Measurements from ENCODE around the gene DLG1. TPM values are rescaled to one million over a fixed set of nuclear protein-coding genes. Genes with fewer than 3 reads are reported as not detected.

DLG1 gene
- total and polyA plus RNA-seq, 2 experiments from 2014 or later: 27.6 to 98.0 TPM

GRCh38 chr3:197006446-197006845, 292.0 kb downstream of the DLG1 start:
- no peaks in the 10 kb centered on the region; the same call in 1 of the 2 replicates for H3K4me1 ChIP-seq (ENCODE audit: insufficient read depth)
- H4K20me1 ChIP-seq (replicated peaks; ENCODE audit: insufficient read depth): no peaks in the 10 kb centered on the region
- no peak overlapping the region for H3K27ac ChIP-seq (ENCODE audit: low read depth)
- H3F3A ChIP-seq (replicated peaks; ENCODE audit: low read depth): peaks cover 3% of the 10 kb centered on the region; the same call in 1 of the 2 replicates
- H3K27me3 ChIP-seq (ENCODE audit: insufficient read depth): peaks cover 30% of the 10 kb centered on the region
- peaks cover 8% of the 10 kb centered on the region for H3K4me1 Mint-ChIP-seq
- no peak overlapping the region for H3K27ac Mint-ChIP-seq
- no peaks in the 10 kb centered on the region for H3K9me2 ChIP-seq (ENCODE audit: insufficient read depth)
- ATAC-seq (no peak), DNase-seq (ENCODE audit: low spot score) (no peak)
- H3K27me3 Mint-ChIP-seq (ENCODE audit: insufficient read depth, low read depth, poor library complexity): peaks cover 23% of the 10 kb centered on the region
- no peak overlapping the region for H2AFZ ChIP-seq
- no peak for TF ChIP-seq REST (IDR thresholded peaks at IDR 0.05; ENCODE audit: unreplicated experiment)
- TF ChIP-seq, protein P1, sequence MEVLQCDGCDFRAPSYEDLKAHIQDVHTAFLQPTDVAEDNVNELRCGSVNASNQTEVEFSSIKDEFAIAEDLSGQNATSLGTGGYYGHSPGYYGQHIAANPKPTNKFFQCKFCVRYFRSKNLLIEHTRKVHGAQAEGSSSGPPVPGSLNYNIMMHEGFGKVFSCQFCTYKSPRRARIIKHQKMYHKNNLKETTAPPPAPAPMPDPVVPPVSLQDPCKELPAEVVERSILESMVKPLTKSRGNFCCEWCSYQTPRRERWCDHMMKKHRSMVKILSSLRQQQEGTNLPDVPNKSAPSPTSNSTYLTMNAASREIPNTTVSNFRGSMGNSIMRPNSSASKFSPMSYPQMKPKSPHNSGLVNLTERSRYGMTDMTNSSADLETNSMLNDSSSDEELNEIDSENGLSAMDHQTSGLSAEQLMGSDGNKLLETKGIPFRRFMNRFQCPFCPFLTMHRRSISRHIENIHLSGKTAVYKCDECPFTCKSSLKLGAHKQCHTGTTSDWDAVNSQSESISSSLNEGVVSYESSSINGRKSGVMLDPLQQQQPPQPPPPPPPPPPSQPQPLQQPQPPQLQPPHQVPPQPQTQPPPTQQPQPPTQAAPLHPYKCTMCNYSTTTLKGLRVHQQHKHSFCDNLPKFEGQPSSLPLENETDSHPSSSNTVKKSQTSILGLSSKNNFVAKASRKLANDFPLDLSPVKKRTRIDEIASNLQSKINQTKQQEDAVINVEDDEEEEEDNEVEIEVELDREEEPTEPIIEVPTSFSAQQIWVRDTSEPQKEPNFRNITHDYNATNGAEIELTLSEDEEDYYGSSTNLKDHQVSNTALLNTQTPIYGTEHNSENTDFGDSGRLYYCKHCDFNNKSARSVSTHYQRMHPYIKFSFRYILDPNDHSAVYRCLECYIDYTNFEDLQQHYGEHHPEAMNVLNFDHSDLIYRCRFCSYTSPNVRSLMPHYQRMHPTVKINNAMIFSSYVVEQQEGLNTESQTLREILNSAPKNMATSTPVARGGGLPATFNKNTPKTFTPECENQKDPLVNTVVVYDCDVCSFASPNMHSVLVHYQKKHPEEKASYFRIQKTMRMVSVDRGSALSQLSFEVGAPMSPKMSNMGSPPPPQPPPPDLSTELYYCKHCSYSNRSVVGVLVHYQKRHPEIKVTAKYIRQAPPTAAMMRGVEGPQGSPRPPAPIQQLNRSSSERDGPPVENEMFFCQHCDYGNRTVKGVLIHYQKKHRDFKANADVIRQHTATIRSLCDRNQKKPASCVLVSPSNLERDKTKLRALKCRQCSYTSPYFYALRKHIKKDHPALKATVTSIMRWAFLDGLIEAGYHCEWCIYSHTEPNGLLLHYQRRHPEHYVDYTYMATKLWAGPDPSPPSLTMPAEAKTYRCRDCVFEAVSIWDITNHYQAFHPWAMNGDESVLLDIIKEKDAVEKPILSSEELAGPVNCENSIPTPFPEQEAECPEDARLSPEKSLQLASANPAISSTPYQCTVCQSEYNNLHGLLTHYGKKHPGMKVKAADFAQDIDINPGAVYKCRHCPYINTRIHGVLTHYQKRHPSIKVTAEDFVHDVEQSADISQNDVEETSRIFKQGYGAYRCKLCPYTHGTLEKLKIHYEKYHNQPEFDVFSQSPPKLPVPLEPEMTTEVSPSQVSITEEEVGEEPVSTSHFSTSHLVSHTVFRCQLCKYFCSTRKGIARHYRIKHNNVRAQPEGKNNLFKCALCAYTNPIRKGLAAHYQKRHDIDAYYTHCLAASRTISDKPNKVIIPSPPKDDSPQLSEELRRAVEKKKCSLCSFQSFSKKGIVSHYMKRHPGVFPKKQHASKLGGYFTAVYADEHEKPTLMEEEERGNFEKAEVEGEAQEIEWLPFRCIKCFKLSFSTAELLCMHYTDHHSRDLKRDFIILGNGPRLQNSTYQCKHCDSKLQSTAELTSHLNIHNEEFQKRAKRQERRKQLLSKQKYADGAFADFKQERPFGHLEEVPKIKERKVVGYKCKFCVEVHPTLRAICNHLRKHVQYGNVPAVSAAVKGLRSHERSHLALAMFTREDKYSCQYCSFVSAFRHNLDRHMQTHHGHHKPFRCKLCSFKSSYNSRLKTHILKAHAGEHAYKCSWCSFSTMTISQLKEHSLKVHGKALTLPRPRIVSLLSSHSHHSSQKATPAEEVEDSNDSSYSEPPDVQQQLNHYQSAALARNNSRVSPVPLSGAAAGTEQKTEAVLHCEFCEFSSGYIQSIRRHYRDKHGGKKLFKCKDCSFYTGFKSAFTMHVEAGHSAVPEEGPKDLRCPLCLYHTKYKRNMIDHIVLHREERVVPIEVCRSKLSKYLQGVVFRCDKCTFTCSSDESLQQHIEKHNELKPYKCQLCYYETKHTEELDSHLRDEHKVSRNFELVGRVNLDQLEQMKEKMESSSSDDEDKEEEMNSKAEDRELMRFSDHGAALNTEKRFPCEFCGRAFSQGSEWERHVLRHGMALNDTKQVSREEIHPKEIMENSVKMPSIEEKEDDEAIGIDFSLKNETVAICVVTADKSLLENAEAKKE (CRISPR knock-in tag; IDR thresholded peaks at IDR 0.05): no peak
- TF ChIP-seq CREB1 (CRISPR knock-in tag; IDR thresholded peaks at IDR 0.05; ENCODE audit: low read depth): no peak
- TF ChIP-seq ZNF114 (CRISPR knock-in tag; IDR thresholded peaks at IDR 0.05): no peak
- TF ChIP-seq, protein P2, sequence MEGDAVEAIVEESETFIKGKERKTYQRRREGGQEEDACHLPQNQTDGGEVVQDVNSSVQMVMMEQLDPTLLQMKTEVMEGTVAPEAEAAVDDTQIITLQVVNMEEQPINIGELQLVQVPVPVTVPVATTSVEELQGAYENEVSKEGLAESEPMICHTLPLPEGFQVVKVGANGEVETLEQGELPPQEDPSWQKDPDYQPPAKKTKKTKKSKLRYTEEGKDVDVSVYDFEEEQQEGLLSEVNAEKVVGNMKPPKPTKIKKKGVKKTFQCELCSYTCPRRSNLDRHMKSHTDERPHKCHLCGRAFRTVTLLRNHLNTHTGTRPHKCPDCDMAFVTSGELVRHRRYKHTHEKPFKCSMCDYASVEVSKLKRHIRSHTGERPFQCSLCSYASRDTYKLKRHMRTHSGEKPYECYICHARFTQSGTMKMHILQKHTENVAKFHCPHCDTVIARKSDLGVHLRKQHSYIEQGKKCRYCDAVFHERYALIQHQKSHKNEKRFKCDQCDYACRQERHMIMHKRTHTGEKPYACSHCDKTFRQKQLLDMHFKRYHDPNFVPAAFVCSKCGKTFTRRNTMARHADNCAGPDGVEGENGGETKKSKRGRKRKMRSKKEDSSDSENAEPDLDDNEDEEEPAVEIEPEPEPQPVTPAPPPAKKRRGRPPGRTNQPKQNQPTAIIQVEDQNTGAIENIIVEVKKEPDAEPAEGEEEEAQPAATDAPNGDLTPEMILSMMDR (conservative IDR thresholded peaks at IDR 0.05; ENCODE audit: low read depth in 2 of 2): no peak
- TF ChIP-seq EZH2 (IDR thresholded peaks at IDR 0.05; ENCODE audit: low read depth, unreplicated experiment): no peak
- TF ChIP-seq, protein P3, sequence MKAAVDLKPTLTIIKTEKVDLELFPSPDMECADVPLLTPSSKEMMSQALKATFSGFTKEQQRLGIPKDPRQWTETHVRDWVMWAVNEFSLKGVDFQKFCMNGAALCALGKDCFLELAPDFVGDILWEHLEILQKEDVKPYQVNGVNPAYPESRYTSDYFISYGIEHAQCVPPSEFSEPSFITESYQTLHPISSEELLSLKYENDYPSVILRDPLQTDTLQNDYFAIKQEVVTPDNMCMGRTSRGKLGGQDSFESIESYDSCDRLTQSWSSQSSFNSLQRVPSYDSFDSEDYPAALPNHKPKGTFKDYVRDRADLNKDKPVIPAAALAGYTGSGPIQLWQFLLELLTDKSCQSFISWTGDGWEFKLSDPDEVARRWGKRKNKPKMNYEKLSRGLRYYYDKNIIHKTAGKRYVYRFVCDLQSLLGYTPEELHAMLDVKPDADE (IDR thresholded peaks at IDR 0.05): no peak
- no peak for TF ChIP-seq JUNB (IDR thresholded peaks at IDR 0.05; ENCODE audit: unreplicated experiment)
- no peak for TF ChIP-seq EZH2phosphoT487 (IDR thresholded peaks at IDR 0.05; ENCODE audit: unreplicated experiment)
- TF ChIP-seq NANOG (IDR thresholded peaks at IDR 0.05; ENCODE audit: borderline replicate concordance): no peak
- no peak for TF ChIP-seq POLR2AphosphoS5 (IDR thresholded peaks at IDR 0.05; ENCODE audit: low read depth)
- no peak for TF ChIP-seq STAT1 (IDR thresholded peaks at IDR 0.05; ENCODE audit: unreplicated experiment)
- no peak for TF ChIP-seq ZNF331 (CRISPR knock-in tag; IDR thresholded peaks at IDR 0.05; ENCODE audit: low read depth)
- H3K79me2 ChIP-seq (replicated peaks; ENCODE audit: insufficient read depth): no peaks in the 10 kb centered on the region
- no peaks in the 10 kb centered on the region for H3K36me3 ChIP-seq (ENCODE audit: insufficient read depth)
- no peak overlapping the region for H3K4me3 ChIP-seq
- peaks cover 3% of the 10 kb centered on the region; the same call in 2 of the 3 replicates for H3K9me3 Mint-ChIP-seq
- H3K36me3 Mint-ChIP-seq (ENCODE audit: low read depth): peaks cover 4% of the 10 kb centered on the region; the same call in 1 of the 3 replicates
- no peak overlapping the region for H3K4me2 ChIP-seq
- H3K4me3 Mint-ChIP-seq: no peak overlapping the region
